ENCODE measurements around the gene MPRIP.

The MPRIP gene

GRCh38 chr17:17063546-17064122 lies 21.4 kb downstream of the MPRIP start (continued):
- TF ChIP-seq ZNF488 (tag by site-specific recombination; IDR thresholded peaks at IDR 0.05) (no peak), KLF8 (tag by site-specific recombination; IDR thresholded peaks at IDR 0.05) (no peak), SETDB1 (IDR thresholded peaks at IDR 0.05; ENCODE audit: insufficient read length, low read length) (no peak), EGR2 (tag by site-specific recombination; IDR thresholded peaks at IDR 0.05; ENCODE audit: low read depth) (0 out of 2 replicates have a peak, but pooled peaks have one; percentile 6), KLF10 (tag by site-specific recombination; IDR thresholded peaks at IDR 0.05) (no peak), ZNF148 (tag by site-specific recombination; IDR thresholded peaks at IDR 0.05; ENCODE audit: borderline replicate concordance) (no peak), ZBTB48 (tag by site-specific recombination; IDR thresholded peaks at IDR 0.05) (peak; percentile 88), ZNF398 (tag by site-specific recombination; IDR thresholded peaks at IDR 0.05) (peak; percentile 85)

GRCh38 chr17:17064322-17064721 lies 22.1 kb downstream of the MPRIP start:
- CTCF ChIA-PET: interaction anchor here (0.6 kb wide), 2 partner anchors 18 to 475 kb away, joined by 3 to 4 read pairs; no protein-coding TSS in a partner anchor
- Histone ChIP-seq H3K27ac (ENCODE audit: extremely low read depth, low read depth, low read length) (no peak overlapping the region), H3K4me1 (ENCODE audit: control insufficient read depth, insufficient read depth, low read length) (peaks cover 4% of the 10 kb centered on the region; the same call in 1 of the 2 replicates), H3K4me3 (ENCODE audit: low read depth, low read length) (no peak overlapping the region), H3K9me3 (ENCODE audit: control insufficient read depth, insufficient read depth, low read depth, low read length) (no peaks in the 10 kb centered on the region), H3K36me3 (ENCODE audit: control insufficient read depth in 2 of 2, insufficient read depth in 1 of 2, low read length in 2 of 2) (peaks cover 0 to 20% of the 10 kb centered on the region in 2 experiments)
- no peak for TF ChIP-seq ZNF211 (tag by site-specific recombination; IDR thresholded peaks at IDR 0.05; ENCODE audit: low read depth)
- POLR2A ChIA-PET: no interaction called here

GRCh38 chr17:17066021-17066420 lies 23.8 kb downstream of the MPRIP start:
- H3K36me3 ChIP-seq (ENCODE audit: control insufficient read depth in 2 of 2, insufficient read depth in 1 of 2, low read length in 2 of 2): peaks cover 5 to 16% of the 10 kb centered on the region in 2 experiments
- peaks cover 7% of the 10 kb centered on the region; the same call in 1 of the 2 replicates for H3K4me1 ChIP-seq (ENCODE audit: control insufficient read depth, insufficient read depth, low read length)
- no peak overlapping the region for H3K27ac ChIP-seq (ENCODE audit: extremely low read depth, low read depth, low read length)
- CTCF ChIA-PET: interaction anchor here (0.7 kb wide), 1 partner anchor 16 kb away, joined by 3 read pairs; no protein-coding TSS in a partner anchor
- no peak overlapping the region for H3K4me3 ChIP-seq (ENCODE audit: low read depth, low read length)
- POLR2A ChIA-PET: no interaction called here
- TF ChIP-seq ZNF266 (tag by site-specific recombination; IDR thresholded peaks at IDR 0.05; ENCODE audit: low read depth): no peak
- no peak for TF ChIP-seq ZNF223 (tag by site-specific recombination; IDR thresholded peaks at IDR 0.05)
- no peak for TF ChIP-seq ZNF239 (tag by site-specific recombination; IDR thresholded peaks at IDR 0.05)
- no peaks in the 10 kb centered on the region for H3K9me3 ChIP-seq (ENCODE audit: control insufficient read depth, insufficient read depth, low read depth, low read length)

- ChIA-PET POLR2A (interaction anchor here (0.6 kb wide), 2 partner anchors 616 to 1660 kb away, joined by 3 to 4 read pairs; no protein-coding TSS in a partner anchor), CTCF (interaction anchor here (0.5 to 1.7 kb wide), 3 partner anchors 29 to 695 kb away, joined by 3 to 8 read pairs (median 3); no protein-coding TSS in a partner anchor)
- Histone ChIP-seq H3K4me3 (ENCODE audit: low read depth, low read length) (no peak overlapping the region), H3K27ac (ENCODE audit: extremely low read depth, low read depth, low read length) (0 out of 2 replicates have a peak overlapping the region, but pooled peaks have one; percentile 17), H3K9me3 (ENCODE audit: control insufficient read depth, insufficient read depth, low read depth, low read length) (no peaks in the 10 kb centered on the region), H3K36me3 (ENCODE audit: control insufficient read depth in 2 of 2, insufficient read depth in 1 of 2, low read length in 2 of 2) (peaks cover 5 to 24% of the 10 kb centered on the region in 2 experiments), H3K4me1 (ENCODE audit: control insufficient read depth, insufficient read depth, low read length) (peaks cover 14% of the 10 kb centered on the region)
- 0 out of 2 replicates have a peak, but pooled peaks have one; percentile 4 for TF ChIP-seq ZBTB44 (tag by site-specific recombination; IDR thresholded peaks at IDR 0.05)
- TF ChIP-seq ZNF561 (tag by site-specific recombination; IDR thresholded peaks at IDR 0.05; ENCODE audit: borderline replicate concordance): peak; percentile 26; the same call in 1 of the 2 replicates
- TF ChIP-seq IKZF3 (tag by site-specific recombination; IDR thresholded peaks at IDR 0.05): peak; percentile 59; the same call in 1 of the 2 replicates
- peak; percentile 59; the same call in 1 of the 2 replicates for TF ChIP-seq ZBTB6 (tag by site-specific recombination; IDR thresholded peaks at IDR 0.05)
- TF ChIP-seq ZBTB17 (tag by site-specific recombination; IDR thresholded peaks at IDR 0.05): no peak
- TF ChIP-seq ZNF837 (tag by site-specific recombination; IDR thresholded peaks at IDR 0.05): no peak
These were observed 25.0 kb downstream of the MPRIP start for GRCh38 chr17:17067257-17067656.
